ENCODE measurements around the gene SLC35D2. TPM values are rescaled to one million over a fixed set of nuclear protein-coding genes. Genes with fewer than 3 reads are reported as not detected.

The SLC35D2 gene
- total RNA-seq, 1 experiment from 2014 or later: 19.0 TPM

- WGBS (ENCODE audit: extremely low coverage, insufficient read length, low lambda C conversion rate): no CpG with 5 or more reads among the region's 3 CpGs
- H3K56ac ChIP-seq (ENCODE audit: insufficient read length, low read depth, low read length): no peak overlapping the region
- H3K23me2 ChIP-seq (ENCODE audit: insufficient read length, low read depth, low read length, poor library complexity, severe bottlenecking): no peaks in the 10 kb centered on the region
- H3K9me3 ChIP-seq (ENCODE audit: control insufficient read depth, low read depth, low read length): no peaks in the 10 kb centered on the region
- no peak overlapping the region for H2BK15ac ChIP-seq (ENCODE audit: low read depth, low read length)
- no peaks in the 10 kb centered on the region for H3K4me1 ChIP-seq (ENCODE audit: insufficient read depth, low read length)
- no peak overlapping the region for H3K9ac ChIP-seq (ENCODE audit: extremely low read depth, insufficient read length, low read length)
- no peaks in the 10 kb centered on the region for H3K27me3 ChIP-seq (ENCODE audit: insufficient read depth, low read length)
- H2BK12ac ChIP-seq (ENCODE audit: insufficient read length, low read depth, low read length): no peak overlapping the region
- H4K8ac ChIP-seq (replicated peaks; ENCODE audit: insufficient read length, low read depth, low read length): no peak overlapping the region
- H2BK5ac ChIP-seq (ENCODE audit: insufficient read length, low read length): no peak overlapping the region
- H3K23ac ChIP-seq (ENCODE audit: insufficient read length, low read depth, low read length): no peak overlapping the region
- H3K27ac Mint-ChIP-seq: no peak overlapping the region
- no peaks in the 10 kb centered on the region for H3K9me3 Mint-ChIP-seq
- no peaks in the 10 kb centered on the region for H3K79me1 ChIP-seq (ENCODE audit: insufficient read depth, low read depth, low read length, poor library complexity, severe bottlenecking)
- H2BK120ac ChIP-seq (ENCODE audit: low read depth, low read length, poor library complexity, severe bottlenecking): no peak overlapping the region
- H4K20me1 ChIP-seq (ENCODE audit: control insufficient read depth, insufficient read depth, insufficient read length): no peaks in the 10 kb centered on the region
- no peak overlapping the region for H4K91ac ChIP-seq (ENCODE audit: insufficient read length, low read depth, low read length)
- no peak overlapping the region for H3K4me2 ChIP-seq (ENCODE audit: insufficient read depth, insufficient read length, low read length)
- no peak overlapping the region for H4K5ac ChIP-seq (ENCODE audit: insufficient read length, low read depth, low read length)
- H3K79me2 ChIP-seq (ENCODE audit: insufficient read depth, low read length): no peaks in the 10 kb centered on the region
- no peak for DNase-seq
- H3K4me1 Mint-ChIP-seq: peaks cover 4 to 16% of the 10 kb centered on the region in 2 experiments
- no peak overlapping the region for H3K4me3 Mint-ChIP-seq
- H3K18ac ChIP-seq (ENCODE audit: insufficient read length, low read depth, low read length): no peak overlapping the region
- no peak for TF ChIP-seq CTCF (conservative IDR thresholded peaks at IDR 0.05)
- no peak overlapping the region for H2AFZ ChIP-seq (ENCODE audit: low read length)
- no peak overlapping the region for H3K14ac ChIP-seq (ENCODE audit: insufficient read depth, low read length)
- no peak overlapping the region for H2BK20ac ChIP-seq (ENCODE audit: low read depth, low read length, poor library complexity, severe bottlenecking)
- no peak overlapping the region for H3K27ac ChIP-seq (ENCODE audit: insufficient read length, low read depth, low read length)
- H3K27me3 Mint-ChIP-seq (ENCODE audit: low read depth): no peaks in the 10 kb centered on the region
- H3K36me3 Mint-ChIP-seq (ENCODE audit: insufficient read depth in 1 of 3, low read depth in 3 of 3): peaks cover 0 to 5% (median 4%) of the 10 kb centered on the region in 3 experiments; a peak in 2 of 7 replicates
- H3K4ac ChIP-seq (ENCODE audit: low read depth, low read length): no peak overlapping the region
- H2AK5ac ChIP-seq (ENCODE audit: insufficient read length, low read length): no peak overlapping the region
- H3T11ph ChIP-seq (ENCODE audit: low read length): no peak overlapping the region
Measured at GRCh38 chr9:96338299-96338698, 45.2 kb downstream of the SLC35D2 start.
